CD4-positive, CD25-positive, alpha-beta regulatory T cell (primary cell): ENCODE results near the gene USP7. TPM values are rescaled to one million over a fixed set of nuclear protein-coding genes. Genes with fewer than 3 reads are reported as not detected.

Experiments
- ATAC-seq, 2 donors: fragments of 150-1000 bp; cut with Tn5 transposase; one replicate each; pipeline ENCODE4 v1.10.0; 2021; ENCODE audit warnings: low read depth in 2 of 2, moderate number of reproducible peaks in 2 of 2, moderate library complexity in 1 of 2
- DNase-seq, 3 donors: peaks; one replicate each; pipeline versions ENCODE4 v3.0.0 to v3.0.0-alpha.2; 2012 to 2022; ENCODE audit warnings: mixed read lengths in 1 of 3
- H3K27ac ChIP-seq: one replicate; pipeline ENCODE4 v1.7.0; 2013; ENCODE audit warnings: mild to moderate bottlenecking, low read length; ENCODE audit not compliant: insufficient read depth, poor library complexity, severe bottlenecking
- H3K27me3 ChIP-seq: one replicate; pipeline ENCODE4 v1.7.0; 2013; ENCODE audit warnings: low read length; ENCODE audit not compliant: control insufficient read depth, insufficient read depth
- H3K36me3 ChIP-seq: one replicate; pipeline ENCODE4 v1.7.0; 2013; ENCODE audit warnings: mild to moderate bottlenecking, low read length, moderate library complexity; ENCODE audit not compliant: control insufficient read depth, insufficient read depth
- H3K4me1 ChIP-seq: 2 replicates; pipeline ENCODE4 v1.7.0; 2013; ENCODE audit warnings: mild to moderate bottlenecking, low read length; ENCODE audit not compliant: insufficient read depth, control insufficient read depth, poor library complexity, severe bottlenecking
- H3K4me3 ChIP-seq: one replicate; pipeline ENCODE4 v1.7.0; 2013; ENCODE audit warnings: low read depth, mild to moderate bottlenecking, low read length, moderate library complexity
- H3K9me3 ChIP-seq, 2 experiments: 1 replicate in 1 of 2; 2 replicates in 1 of 2; pipeline ENCODE4 v1.7.0; 2013; ENCODE audit warnings: low read length in 2 of 2, mild to moderate bottlenecking in 1 of 2, moderate library complexity in 1 of 2; ENCODE audit not compliant: control insufficient read depth in 2 of 2
- H3K27ac Mint-ChIP-seq, 3 donors: one replicate each; pipeline ENCODE4 v1.8.0; 2020 to 2022; ENCODE audit warnings: mild to moderate bottlenecking in 3 of 3, mixed read lengths in 3 of 3, moderate library complexity in 2 of 3
- H3K27me3 Mint-ChIP-seq: one replicate; pipeline ENCODE4 v1.8.0; 2022; ENCODE audit warnings: mild to moderate bottlenecking, mixed read lengths
- H3K36me3 Mint-ChIP-seq: one replicate; pipeline ENCODE4 v1.8.0; 2020; ENCODE audit warnings: mixed read lengths
- H3K4me1 Mint-ChIP-seq, 4 donors: one replicate each; pipeline ENCODE4 v1.8.0; 2020 to 2022; ENCODE audit warnings: mixed read lengths in 4 of 4, mild to moderate bottlenecking in 1 of 4
- H3K4me3 Mint-ChIP-seq, 4 donors: one replicate each; pipeline ENCODE4 v1.8.0; 2020 to 2022; ENCODE audit warnings: mild to moderate bottlenecking in 4 of 4, mixed read lengths in 4 of 4, moderate library complexity in 3 of 4
- H3K9me3 Mint-ChIP-seq, 7 donors: one replicate each; pipeline ENCODE4 v1.8.0; 2020 to 2022; ENCODE audit warnings: mixed read lengths in 7 of 7, mild to moderate bottlenecking in 3 of 7, moderate library complexity in 2 of 7
- polyA plus RNA-seq, 4 donors: library from polyadenylated mRNA; unstranded; fragments of 300-500 nt; fragmentation: Illumina TruSeq; gene quantifications; one replicate each; pipeline ENCODE4 v1.2.3, GENCODE V29; 2021
- total RNA-seq: library from RNA; stranded (reverse); gene quantifications from one replicate; pipeline ENCODE4 v1.2.3, GENCODE V29; 2022

The USP7 gene
- total and polyA plus RNA-seq, 5 donors from 2014 or later = 6.8 to 296 (median 7.1) TPM

- no peaks in the 10 kb centered on the region for H3K27me3 ChIP-seq
- Mint-ChIP-seq H3K36me3 (no peaks in the 10 kb centered on the region), H3K9me3 (peaks cover 0 to 2% (median 0%) of the 10 kb centered on the region in 7 donors), H3K4me3 (no peak overlapping the region), H3K27ac (no peak overlapping the region), H3K4me1 (peaks cover 0 to 4% (median 1%) of the 10 kb centered on the region in 4 donors), H3K27me3 (peaks cover 11% of the 10 kb centered on the region)
- no peak overlapping the region for H3K27ac ChIP-seq
- ATAC-seq (no peak), DNase-seq (no peak)
- no peaks in the 10 kb centered on the region for H3K9me3 ChIP-seq
- H3K4me1 ChIP-seq = peaks cover 3% of the 10 kb centered on the region
- H3K36me3 ChIP-seq = no peaks in the 10 kb centered on the region
- H3K4me3 ChIP-seq = no peak overlapping the region
Observed at GRCh38 chr16:9003763-9004162, 40.1 kb upstream of the USP7 start.

- Mint-ChIP-seq H3K4me3 (no peak overlapping the region), H3K27me3 (peaks cover 9% of the 10 kb centered on the region), H3K9me3 (peaks cover 0 to 2% (median 0%) of the 10 kb centered on the region in 7 donors), H3K36me3 (no peaks in the 10 kb centered on the region), H3K4me1 (no peaks in the 10 kb centered on the region), H3K27ac (no peak overlapping the region)
- DNase-seq = no peak
- Histone ChIP-seq H3K4me3 (no peak overlapping the region), H3K27me3 (no peaks in the 10 kb centered on the region), H3K36me3 (no peaks in the 10 kb centered on the region), H3K27ac (no peak overlapping the region), H3K4me1 (no peaks in the 10 kb centered on the region), H3K9me3 (no peaks in the 10 kb centered on the region)
- no peak for ATAC-seq
Observed at GRCh38 chr16:9003322-9003721, 39.6 kb upstream of the USP7 start.

GRCh38 chr16:9002042-9002441 is 38.3 kb upstream of the USP7 start:
- H3K4me3 ChIP-seq = no peak overlapping the region
- no peak for ATAC-seq
- DNase-seq = no peak
- Mint-ChIP-seq H3K4me1 (no peaks in the 10 kb centered on the region), H3K9me3 (peaks cover 0 to 2% (median 0%) of the 10 kb centered on the region in 7 donors), H3K4me3 (no peak overlapping the region), H3K27me3 (peaks cover 4% of the 10 kb centered on the region), H3K36me3 (no peaks in the 10 kb centered on the region), H3K27ac (no peak overlapping the region)
- H3K9me3 ChIP-seq = no peaks in the 10 kb centered on the region
- no peaks in the 10 kb centered on the region for H3K36me3 ChIP-seq
- no peaks in the 10 kb centered on the region for H3K4me1 ChIP-seq
- no peaks in the 10 kb centered on the region for H3K27me3 ChIP-seq
- H3K27ac ChIP-seq = no peak overlapping the region

- H3K4me3 ChIP-seq = no peak overlapping the region
- no peaks in the 10 kb centered on the region for H3K27me3 ChIP-seq
- no peaks in the 10 kb centered on the region for H3K9me3 ChIP-seq
- H3K4me1 ChIP-seq = no peaks in the 10 kb centered on the region
- H3K27ac ChIP-seq = no peak overlapping the region
- no peaks in the 10 kb centered on the region for H3K27me3 Mint-ChIP-seq
- DNase-seq (no peak), ATAC-seq (no peak)
- no peaks in the 10 kb centered on the region for H3K4me1 Mint-ChIP-seq
- no peaks in the 10 kb centered on the region for H3K9me3 Mint-ChIP-seq
- H3K4me3 Mint-ChIP-seq = no peak overlapping the region
- no peaks in the 10 kb centered on the region for H3K36me3 Mint-ChIP-seq
- no peak overlapping the region for H3K27ac Mint-ChIP-seq
- no peaks in the 10 kb centered on the region for H3K36me3 ChIP-seq
Observed at GRCh38 chr16:9000664-9001063, 37.0 kb upstream of the USP7 start.

GRCh38 chr16:8999800-9000199 is 36.1 kb upstream of the USP7 start:
- no peak overlapping the region for H3K4me3 Mint-ChIP-seq
- ATAC-seq = no peak
- no peak overlapping the region for H3K4me3 ChIP-seq
- H3K9me3 ChIP-seq = no peaks in the 10 kb centered on the region
- H3K27me3 ChIP-seq = no peaks in the 10 kb centered on the region
- H3K9me3 Mint-ChIP-seq = no peaks in the 10 kb centered on the region
- H3K36me3 Mint-ChIP-seq = no peaks in the 10 kb centered on the region
- H3K27ac ChIP-seq = no peak overlapping the region
- no peaks in the 10 kb centered on the region for H3K4me1 ChIP-seq
- H3K27ac Mint-ChIP-seq = no peak overlapping the region
- DNase-seq = no peak
- no peaks in the 10 kb centered on the region for H3K4me1 Mint-ChIP-seq
- no peaks in the 10 kb centered on the region for H3K36me3 ChIP-seq
- no peaks in the 10 kb centered on the region for H3K27me3 Mint-ChIP-seq

GRCh38 chr16:8998108-8998507 is 34.4 kb upstream of the USP7 start:
- Mint-ChIP-seq H3K9me3 (no peaks in the 10 kb centered on the region), H3K36me3 (no peaks in the 10 kb centered on the region), H3K27me3 (no peaks in the 10 kb centered on the region), H3K4me3 (no peak overlapping the region), H3K27ac (no peak overlapping the region), H3K4me1 (no peaks in the 10 kb centered on the region)
- DNase-seq (no peak), ATAC-seq (no peak)
- Histone ChIP-seq H3K27ac (no peak overlapping the region), H3K27me3 (no peaks in the 10 kb centered on the region), H3K36me3 (no peaks in the 10 kb centered on the region), H3K4me1 (no peaks in the 10 kb centered on the region), H3K9me3 (no peaks in the 10 kb centered on the region), H3K4me3 (no peak overlapping the region)

- Histone ChIP-seq H3K36me3 (no peaks in the 10 kb centered on the region), H3K27me3 (no peaks in the 10 kb centered on the region), H3K4me3 (no peak overlapping the region), H3K4me1 (no peaks in the 10 kb centered on the region), H3K9me3 (no peaks in the 10 kb centered on the region), H3K27ac (no peak overlapping the region)
- no peaks in the 10 kb centered on the region for H3K36me3 Mint-ChIP-seq
- DNase-seq = no peak
- ATAC-seq = no peak
- H3K9me3 Mint-ChIP-seq = no peaks in the 10 kb centered on the region
- no peaks in the 10 kb centered on the region for H3K27me3 Mint-ChIP-seq
- no peak overlapping the region for H3K27ac Mint-ChIP-seq
- H3K4me1 Mint-ChIP-seq = no peaks in the 10 kb centered on the region
- no peak overlapping the region for H3K4me3 Mint-ChIP-seq
Observed at GRCh38 chr16:8996891-8997290, 33.2 kb upstream of the USP7 start.

- no peaks in the 10 kb centered on the region for H3K9me3 ChIP-seq
- H3K4me3 Mint-ChIP-seq = no peak overlapping the region
- H3K4me1 ChIP-seq = no peaks in the 10 kb centered on the region
- no peaks in the 10 kb centered on the region for H3K36me3 Mint-ChIP-seq
- H3K27ac Mint-ChIP-seq = no peak overlapping the region
- H3K27ac ChIP-seq = no peak overlapping the region
- H3K4me1 Mint-ChIP-seq = no peaks in the 10 kb centered on the region
- no peaks in the 10 kb centered on the region for H3K27me3 ChIP-seq
- no peaks in the 10 kb centered on the region for H3K27me3 Mint-ChIP-seq
- H3K4me3 ChIP-seq = no peak overlapping the region
- ATAC-seq = no peak
- no peaks in the 10 kb centered on the region for H3K36me3 ChIP-seq
- H3K9me3 Mint-ChIP-seq = no peaks in the 10 kb centered on the region
- DNase-seq = no peak
Observed at GRCh38 chr16:8990445-8990844, 26.7 kb upstream of the USP7 start.
